Measurements from ENCODE around the gene IRS1. TPM values are rescaled to one million over a fixed set of nuclear protein-coding genes. Genes with fewer than 3 reads are reported as not detected.

Gene IRS1
- polyA plus RNA-seq, 1 donor, result 18.1 TPM

DNA sequence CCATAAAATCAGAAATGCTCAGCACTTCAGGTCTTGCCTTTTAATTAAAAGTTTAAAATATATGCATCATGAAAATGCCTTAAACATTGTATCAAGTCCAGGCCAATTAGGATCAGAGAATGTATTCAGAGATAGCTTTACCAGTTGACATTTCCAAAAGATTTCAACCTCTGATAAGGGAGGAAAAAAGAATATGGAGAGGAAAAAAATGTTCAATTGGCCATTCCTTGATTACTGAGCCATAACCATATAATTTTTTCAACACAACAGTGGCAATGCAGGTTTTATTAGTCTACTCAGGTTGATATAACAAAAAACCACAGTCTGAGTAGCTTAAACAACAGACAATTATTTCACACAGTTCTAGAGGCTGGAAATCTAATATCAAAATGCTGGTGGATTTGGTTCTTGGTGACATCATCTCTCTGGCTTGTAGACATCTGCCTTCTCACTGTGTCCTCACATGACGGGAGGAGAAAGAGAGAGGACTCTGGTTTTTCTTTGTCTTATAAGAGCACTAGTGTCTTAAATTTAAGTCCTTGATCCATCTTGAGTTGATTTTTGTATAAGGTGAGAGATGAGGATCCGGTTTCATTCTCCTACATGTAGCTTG, 111.9 kb downstream of the IRS1 start:
- no peak for DNase-seq

DNA sequence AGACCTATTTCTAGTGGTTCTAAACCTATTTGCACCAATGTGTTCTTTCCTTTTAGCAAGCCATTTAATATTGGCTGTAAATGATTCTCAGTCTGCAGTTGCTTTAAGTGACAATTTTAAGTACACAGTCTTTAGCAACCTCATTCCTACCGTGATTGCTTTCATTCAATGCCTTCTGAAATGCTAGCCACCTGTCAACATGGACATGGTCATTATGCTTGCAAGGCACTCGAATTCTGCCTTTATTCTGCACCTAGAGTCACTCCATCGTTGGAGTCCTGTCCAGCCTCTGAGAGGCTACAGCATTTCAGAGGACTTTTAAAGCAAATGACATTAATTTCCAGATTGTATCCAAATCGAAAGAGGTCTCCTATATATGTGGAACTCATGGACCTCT, 115.1 kb downstream of the IRS1 start:
- no peak for DNase-seq

DNA sequence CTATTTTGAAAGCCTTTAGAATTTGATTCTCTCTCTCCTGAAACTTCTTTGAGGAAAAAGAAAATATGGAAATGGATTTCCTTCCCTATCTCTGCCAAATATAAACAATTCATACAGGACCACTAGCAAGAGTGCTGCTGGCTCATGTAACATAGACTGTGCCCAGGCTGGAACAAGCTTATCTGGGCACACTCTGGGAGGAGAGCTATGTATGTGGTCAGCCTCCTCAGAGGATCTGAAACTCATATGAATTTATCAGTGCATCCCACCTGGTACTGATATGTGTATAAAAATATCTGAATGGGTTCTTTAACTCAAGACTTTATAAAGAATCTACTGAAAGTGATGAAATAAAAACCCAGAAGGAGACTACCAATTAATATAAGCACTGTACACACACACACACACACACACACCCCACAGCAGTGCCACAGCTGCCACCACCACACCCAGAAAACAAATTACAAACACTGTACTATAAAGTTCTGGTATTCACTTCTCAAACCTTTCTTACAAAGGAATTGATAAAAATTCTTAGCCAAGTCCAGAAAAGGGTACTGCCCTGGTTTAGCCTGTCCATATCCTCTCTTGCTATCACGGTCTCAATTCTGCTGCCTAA, 115.6 kb downstream of the IRS1 start:
- DNase-seq, result no peak

DNA sequence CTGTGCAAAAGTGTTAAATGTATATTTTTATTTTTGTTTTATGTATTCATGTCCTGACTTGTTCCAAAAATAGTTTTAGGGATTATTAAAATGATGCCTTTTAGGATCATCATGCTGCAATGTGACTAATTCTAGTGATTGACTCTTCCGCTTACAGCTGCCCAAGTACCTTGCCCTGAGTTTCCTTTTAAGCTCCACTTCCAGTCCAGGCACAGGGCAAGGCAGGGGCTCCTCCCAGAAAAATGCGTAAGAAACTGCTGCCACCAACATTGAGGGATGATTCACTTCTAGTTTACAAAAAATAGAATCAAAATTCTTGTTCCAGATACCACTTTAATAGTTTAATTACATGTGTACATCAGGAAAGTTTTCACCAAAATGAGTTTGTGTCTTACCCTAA, 116.4 kb downstream of the IRS1 start:
- no peak for DNase-seq

Other genes starting within 250 kb of the IRS1 start
- gene RHBDD1, start 36.2 kb upstream of the IRS1 start, polyA plus RNA-seq (ENCODE audit: insufficient read length), result 18.4 TPM

All from hindlimb muscle (tissue), 1 donor.